Right atrium auricular region (tissue), 2 donors: ENCODE results near the gene DBI. TPM values are rescaled to one million over a fixed set of nuclear protein-coding genes. Genes with fewer than 3 reads are reported as not detected.
"Not testable (repeated sequence)": the region's sequence is repeated elsewhere in the genome, so short reads cannot be mapped to it uniquely, and the experiment has no call there.

Experiments used
- DNase-seq: peaks from one replicate; pipeline ENCODE4 v3.0.0-alpha.2; 2019; ENCODE audit warnings: low spot score
- H3K27ac ChIP-seq, 2 donors: fragments of 200-600 bp; sonication (generic); 1 replicate in 1 of 2; 2 replicates in 1 of 2; pipeline ENCODE4 v1.5.1; 2016 to 2019
- H3K27me3 ChIP-seq, 2 donors: fragments of 200-600 bp; sonication (generic); one replicate each; pipeline versions ENCODE4 v1.5.1 to v1.6.0; 2017 to 2019
- H3K36me3 ChIP-seq: fragments of 200-600 bp; sonication (generic); one replicate; pipeline ENCODE4 v1.5.1; 2016
- H3K4me1 ChIP-seq, 2 donors: fragments of 200-600 bp; sonication (generic); one replicate each; pipeline versions ENCODE4 v1.5.1 to v1.6.0; 2017 to 2019
- H3K4me3 ChIP-seq, 2 donors: fragments of 200-600 bp; sonication (generic); 1 replicate in 1 of 2; 2 replicates in 1 of 2; pipeline ENCODE4 v1.5.1; 2017 to 2019; ENCODE audit warnings: mild to moderate bottlenecking in 1 of 2, moderate library complexity in 1 of 2
- H3K9me3 ChIP-seq, 2 donors: fragments of 200-600 bp; sonication (generic); one replicate each; pipeline ENCODE4 v1.5.1; 2019
- CTCF ChIP-seq, 2 donors: fragments of 200-600 bp; sonication (generic); IDR thresholded peaks; one replicate each; pipeline ENCODE4 v1.5.1; 2019; ENCODE audit warnings: antibody characterized with exemption in 2 of 2
- total RNA-seq, 2 donors: library from RNA; depleted of rRNA; stranded (reverse); fragments of >200 nt; gene quantifications; one replicate each; pipeline ENCODE4 v1.1.0, GENCODE V29; 2016

Gene DBI
- total RNA-seq, 2 donors from 2014 or later: 174 to 312 TPM

GRCh38 chr2:119402645-119403560 is 36.1 kb downstream of the DBI start:
- no peaks in the 10 kb centered on the region for H3K27me3 ChIP-seq
- no peak for DNase-seq
- H3K4me1 ChIP-seq: peaks cover 0 to 11% of the 10 kb centered on the region in 2 donors
- TF ChIP-seq CTCF (IDR thresholded peaks at IDR 0.05): no peak
- H3K4me3 ChIP-seq: no peak overlapping the region
- H3K36me3 ChIP-seq: no peaks in the 10 kb centered on the region
- peaks cover 0 to 4% of the 10 kb centered on the region in 2 donors for H3K9me3 ChIP-seq
- H3K27ac ChIP-seq: no peak overlapping the region

- not testable (repeated sequence) for H3K9me3 ChIP-seq, H3K36me3 ChIP-seq, DNase-seq
These were observed 36.8 kb downstream of the DBI start for GRCh38 chr2:119403618-119404017.

GRCh38 chr2:119405151-119405550 is 38.4 kb downstream of the DBI start:
- Histone ChIP-seq H3K36me3 (no peaks in the 10 kb centered on the region), H3K27me3 (no peaks in the 10 kb centered on the region), H3K4me3 (no peak overlapping the region), H3K4me1 (peaks cover 0 to 11% of the 10 kb centered on the region in 2 donors), H3K9me3 (peaks cover 0 to 4% of the 10 kb centered on the region in 2 donors), H3K27ac (no peak overlapping the region)
- no peak for TF ChIP-seq CTCF (IDR thresholded peaks at IDR 0.05)
- DNase-seq: no peak

More at GRCh38 chr2:119403618-119404017, 36.8 kb downstream of the DBI start:
- not testable (repeated sequence) for H3K4me3 ChIP-seq, H3K27me3 ChIP-seq, H3K27ac ChIP-seq
- peaks cover 0 to 11% of the 10 kb centered on the region in 2 donors for H3K4me1 ChIP-seq

- peaks cover 0 to 6% of the 10 kb centered on the region in 2 donors for H3K4me1 ChIP-seq
- H3K36me3 ChIP-seq: no peaks in the 10 kb centered on the region
- H3K27ac ChIP-seq: no peak overlapping the region
- peak; percentile 58 to 88 for TF ChIP-seq CTCF (IDR thresholded peaks at IDR 0.05)
- peaks cover 0 to 4% of the 10 kb centered on the region in 2 donors for H3K9me3 ChIP-seq
- H3K27me3 ChIP-seq: no peaks in the 10 kb centered on the region
- H3K4me3 ChIP-seq: no peak overlapping the region
- no peak for DNase-seq
These were observed 40.8 kb downstream of the DBI start for GRCh38 chr2:119407430-119408220.

- peaks cover 0 to 4% of the 10 kb centered on the region in 2 donors for H3K9me3 ChIP-seq
- DNase-seq: peak; percentile 59
- H3K4me3 ChIP-seq: no peak overlapping the region
- no peaks in the 10 kb centered on the region for H3K27me3 ChIP-seq
- no peaks in the 10 kb centered on the region for H3K4me1 ChIP-seq
- no peak for TF ChIP-seq CTCF (IDR thresholded peaks at IDR 0.05)
- no peak overlapping the region for H3K27ac ChIP-seq
- no peaks in the 10 kb centered on the region for H3K36me3 ChIP-seq
These were observed 41.4 kb downstream of the DBI start for GRCh38 chr2:119408221-119408619.

- Histone ChIP-seq H3K36me3 (no peaks in the 10 kb centered on the region), H3K4me3 (no peak overlapping the region), H3K27ac (no peak overlapping the region), H3K4me1 (no peaks in the 10 kb centered on the region), H3K27me3 (no peaks in the 10 kb centered on the region), H3K9me3 (peaks cover 0 to 5% of the 10 kb centered on the region in 2 donors)
- no peak for DNase-seq
- no peak for TF ChIP-seq CTCF (IDR thresholded peaks at IDR 0.05)
These were observed 42.7 kb downstream of the DBI start for GRCh38 chr2:119409506-119409905.
